H7 (cell line): ENCODE measurements around the gene ATF6. TPM values are rescaled to one million over a fixed set of nuclear protein-coding genes. Genes with fewer than 3 reads are reported as not detected.

Experiments used
- DNase-seq: peaks from one replicate; pipeline ENCODE4 v3.0.0; 2012
- H3K27me3 ChIP-seq: 2 replicates; pipeline ENCODE4 v1.6.0; 2011; ENCODE audit warnings: mild to moderate bottlenecking, low read length; ENCODE audit not compliant: control insufficient read depth, insufficient read depth
- H3K36me3 ChIP-seq: replicated peaks from 2 replicates; pipeline ENCODE4 v1.5.1; 2011; ENCODE audit warnings: low read length; ENCODE audit not compliant: control insufficient read depth, insufficient read depth
- H3K4me3 ChIP-seq: 2 replicates; pipeline ENCODE4 v1.5.1; 2011; ENCODE audit warnings: low read depth, mild to moderate bottlenecking, control low read depth, low read length, moderate library complexity; ENCODE audit not compliant: insufficient read depth
- total RNA-seq: library from RNA; depleted of rRNA; stranded (reverse); fragments of >200 nt; shearing (Covaris generic); gene quantifications from 2 replicates; pipeline ENCODE4 v1.2.3, GENCODE V29; 2014

Gene ATF6
- total RNA-seq, 1 experiment from 2014 or later, result 13.4 TPM

GRCh38 chr1:161948435-161948834 is 182.3 kb downstream of the ATF6 start:
- Histone ChIP-seq H3K36me3 (no peaks in the 10 kb centered on the region), H3K4me3 (no peak overlapping the region), H3K27me3 (no peaks in the 10 kb centered on the region)
- DNase-seq, result no peak

DNA sequence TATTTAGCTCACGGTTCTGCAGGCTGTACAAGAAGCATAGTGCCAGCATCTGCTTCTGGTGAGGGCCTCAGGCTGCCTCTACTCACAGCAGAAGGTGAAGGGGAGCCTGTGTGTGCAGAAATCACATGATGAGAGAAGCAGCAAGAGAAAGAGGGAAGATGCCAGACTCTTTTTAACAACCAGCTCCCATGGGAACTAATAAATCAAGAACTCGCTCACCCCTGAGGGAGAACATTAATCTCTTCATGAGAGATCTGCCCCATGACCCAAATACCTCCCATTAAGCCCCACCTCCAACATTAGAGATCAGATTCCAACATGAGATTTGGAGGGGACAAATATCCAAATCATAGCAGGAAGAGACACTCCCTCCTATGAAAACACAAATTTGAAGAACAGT is 183.4 kb downstream of the ATF6 start:
- Histone ChIP-seq H3K4me3 (no peak overlapping the region), H3K27me3 (no peaks in the 10 kb centered on the region), H3K36me3 (no peaks in the 10 kb centered on the region)
- no peak for DNase-seq

GRCh38 chr1:161950377-161950776 is 184.3 kb downstream of the ATF6 start:
- DNase-seq, result no peak
- Histone ChIP-seq H3K27me3 (no peaks in the 10 kb centered on the region), H3K4me3 (no peak overlapping the region), H3K36me3 (no peaks in the 10 kb centered on the region)

DNA sequence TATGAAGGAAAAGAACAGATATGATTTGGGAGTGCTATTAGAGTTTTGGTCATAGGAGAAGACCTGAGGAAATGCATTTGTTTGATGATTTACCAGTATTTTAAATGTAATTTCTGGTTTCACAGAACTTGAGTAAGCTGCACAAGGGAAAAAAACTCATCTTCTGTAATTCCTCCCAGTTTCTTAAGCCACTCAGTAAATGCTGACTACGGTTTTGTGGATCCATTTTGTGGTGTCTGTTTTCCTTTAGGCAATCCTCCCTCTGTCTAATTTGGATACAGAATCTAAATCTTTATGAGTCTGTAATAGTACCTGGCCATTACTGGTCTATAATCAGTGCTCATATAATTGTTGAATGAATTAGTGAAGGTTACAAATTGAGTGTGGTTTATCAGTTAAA is 185.5 kb downstream of the ATF6 start:
- Histone ChIP-seq H3K4me3 (no peak overlapping the region), H3K36me3 (no peaks in the 10 kb centered on the region), H3K27me3 (no peaks in the 10 kb centered on the region)
- DNase-seq, result no peak

- H3K27me3 ChIP-seq, result no peaks in the 10 kb centered on the region
- DNase-seq, result no peak
- H3K4me3 ChIP-seq, result no peak overlapping the region
- no peaks in the 10 kb centered on the region for H3K36me3 ChIP-seq
These were observed 186.6 kb downstream of the ATF6 start for GRCh38 chr1:161952607-161953172.

DNA sequence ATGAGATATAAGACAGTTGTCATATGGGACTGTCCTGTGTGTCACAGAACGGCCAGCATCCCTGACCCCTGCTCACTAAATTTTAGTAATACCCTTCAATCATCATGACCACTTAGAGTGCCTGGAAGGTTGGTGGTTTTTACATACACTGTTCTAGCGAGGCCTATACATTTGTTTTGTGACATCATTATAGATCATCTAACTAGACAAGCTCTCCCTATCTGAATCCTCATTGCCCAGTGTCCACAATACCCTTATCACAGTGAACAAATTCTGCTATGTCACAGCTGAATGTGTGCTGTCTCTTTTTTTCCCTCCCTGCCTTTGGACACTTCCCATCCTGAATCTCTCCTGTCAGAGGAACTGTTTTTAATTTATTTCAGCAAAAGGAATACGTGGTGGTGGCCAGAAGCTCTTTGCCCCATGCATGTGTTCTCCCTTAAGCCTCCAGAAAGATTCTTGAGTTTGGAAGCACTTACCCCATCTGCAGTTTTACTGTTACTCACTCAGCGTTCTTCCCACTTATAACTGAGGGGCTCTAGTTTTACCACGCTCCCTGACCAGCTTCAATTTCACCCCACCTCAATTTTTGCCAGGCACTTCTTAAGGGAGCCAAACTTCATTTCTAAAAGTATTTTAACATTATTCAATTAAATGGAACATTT is 187.3 kb downstream of the ATF6 start:
- DNase-seq, result no peak
- Histone ChIP-seq H3K4me3 (no peak overlapping the region), H3K27me3 (no peaks in the 10 kb centered on the region), H3K36me3 (no peaks in the 10 kb centered on the region)

- no peak for DNase-seq
- Histone ChIP-seq H3K36me3 (no peaks in the 10 kb centered on the region), H3K4me3 (no peak overlapping the region), H3K27me3 (no peaks in the 10 kb centered on the region)
These were observed 187.9 kb downstream of the ATF6 start for GRCh38 chr1:161954050-161954449.

DNA sequence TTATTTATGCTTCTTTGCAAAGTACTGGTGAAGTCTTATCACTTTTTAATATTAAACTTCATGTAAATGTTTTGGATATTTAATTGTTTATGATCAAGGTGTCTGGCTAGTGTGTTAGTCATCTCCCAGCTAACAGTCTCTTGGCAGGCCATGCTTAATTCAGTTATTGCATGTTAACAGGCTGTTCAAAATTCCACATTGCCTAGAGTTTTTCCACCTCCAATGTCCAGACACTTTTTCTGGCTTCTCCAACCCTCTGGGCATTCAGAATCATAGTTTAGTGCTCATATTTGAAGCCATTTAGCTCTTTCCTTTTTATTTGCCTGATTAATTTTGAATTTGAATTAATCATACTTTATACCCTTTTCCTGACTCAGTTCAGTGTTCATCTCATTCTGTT is 188.3 kb downstream of the ATF6 start:
- no peak overlapping the region for H3K4me3 ChIP-seq
- no peak for DNase-seq

DNA sequence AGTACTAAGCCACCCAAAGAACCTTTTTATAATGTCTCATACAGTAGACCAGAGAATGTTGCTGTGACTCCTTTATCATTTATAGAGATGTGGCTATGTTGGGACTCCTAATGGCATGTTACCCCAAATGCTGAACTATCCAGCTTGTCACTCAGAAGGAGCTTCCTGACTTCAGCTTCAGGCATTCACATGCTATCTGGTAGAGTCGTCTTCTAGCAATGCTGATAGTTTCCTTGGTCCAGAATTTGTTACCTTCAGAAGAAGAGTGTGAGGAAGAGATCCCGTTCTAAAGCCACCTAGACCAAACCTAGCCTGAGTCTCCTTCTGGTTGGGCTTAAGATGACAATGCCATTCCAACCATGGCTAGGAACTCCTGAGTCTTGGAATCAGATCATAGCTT is 189.5 kb downstream of the ATF6 start:
- H3K4me3 ChIP-seq, result no peak overlapping the region
- DNase-seq, result no peak
- no peaks in the 10 kb centered on the region for H3K36me3 ChIP-seq
- H3K27me3 ChIP-seq, result no peaks in the 10 kb centered on the region

More for the DNA sequence above, 188.3 kb downstream of the ATF6 start:
- H3K36me3 ChIP-seq, result no peaks in the 10 kb centered on the region
- H3K27me3 ChIP-seq, result no peaks in the 10 kb centered on the region

DNA sequence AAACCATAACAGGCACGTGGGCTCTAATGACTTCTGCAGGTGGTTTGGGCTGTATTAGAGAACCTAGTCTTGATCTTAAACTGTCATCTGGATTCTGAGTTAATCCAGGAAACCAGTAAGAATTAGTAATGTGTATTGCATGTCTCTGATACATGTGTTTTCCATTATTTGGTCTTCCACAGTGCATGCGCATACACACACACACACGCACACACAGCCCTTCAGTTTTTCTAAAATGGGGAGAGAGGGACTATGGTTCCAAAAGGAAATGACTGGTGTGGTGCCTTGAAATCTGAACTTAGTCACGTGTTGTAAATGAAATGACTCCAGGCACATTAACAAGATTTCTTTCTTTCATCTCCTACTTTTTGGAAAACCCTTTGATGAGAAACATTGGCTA is 190.0 kb downstream of the ATF6 start:
- H3K27me3 ChIP-seq, result no peaks in the 10 kb centered on the region
- no peak overlapping the region for H3K4me3 ChIP-seq
- no peak for DNase-seq
- H3K36me3 ChIP-seq, result no peaks in the 10 kb centered on the region

DNA sequence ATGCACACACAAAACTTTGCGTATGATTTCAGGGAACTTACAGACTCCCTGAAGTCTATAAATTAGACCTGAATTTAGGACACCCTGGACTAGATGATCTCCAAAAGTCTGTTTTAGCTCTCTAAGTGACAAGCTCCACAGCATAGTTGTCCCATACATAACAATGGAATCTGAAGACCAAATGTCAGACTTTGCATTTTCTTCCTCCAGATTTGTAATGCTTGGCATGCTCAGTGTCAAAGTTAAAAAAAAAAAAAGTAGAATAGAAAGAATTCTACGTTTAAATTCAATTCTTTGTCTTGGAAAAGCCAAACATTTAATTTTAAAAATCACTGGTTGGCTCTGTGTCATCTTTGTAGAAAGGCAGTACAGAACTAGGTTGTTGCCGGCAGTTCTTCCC is 190.8 kb downstream of the ATF6 start:
- Histone ChIP-seq H3K27me3 (no peaks in the 10 kb centered on the region), H3K36me3 (no peaks in the 10 kb centered on the region), H3K4me3 (no peak overlapping the region)
- no peak for DNase-seq

- Histone ChIP-seq H3K4me3 (no peak overlapping the region), H3K36me3 (no peaks in the 10 kb centered on the region), H3K27me3 (no peaks in the 10 kb centered on the region)
- DNase-seq, result no peak
These were observed 192.3 kb downstream of the ATF6 start for GRCh38 chr1:161958425-161958824.

DNA sequence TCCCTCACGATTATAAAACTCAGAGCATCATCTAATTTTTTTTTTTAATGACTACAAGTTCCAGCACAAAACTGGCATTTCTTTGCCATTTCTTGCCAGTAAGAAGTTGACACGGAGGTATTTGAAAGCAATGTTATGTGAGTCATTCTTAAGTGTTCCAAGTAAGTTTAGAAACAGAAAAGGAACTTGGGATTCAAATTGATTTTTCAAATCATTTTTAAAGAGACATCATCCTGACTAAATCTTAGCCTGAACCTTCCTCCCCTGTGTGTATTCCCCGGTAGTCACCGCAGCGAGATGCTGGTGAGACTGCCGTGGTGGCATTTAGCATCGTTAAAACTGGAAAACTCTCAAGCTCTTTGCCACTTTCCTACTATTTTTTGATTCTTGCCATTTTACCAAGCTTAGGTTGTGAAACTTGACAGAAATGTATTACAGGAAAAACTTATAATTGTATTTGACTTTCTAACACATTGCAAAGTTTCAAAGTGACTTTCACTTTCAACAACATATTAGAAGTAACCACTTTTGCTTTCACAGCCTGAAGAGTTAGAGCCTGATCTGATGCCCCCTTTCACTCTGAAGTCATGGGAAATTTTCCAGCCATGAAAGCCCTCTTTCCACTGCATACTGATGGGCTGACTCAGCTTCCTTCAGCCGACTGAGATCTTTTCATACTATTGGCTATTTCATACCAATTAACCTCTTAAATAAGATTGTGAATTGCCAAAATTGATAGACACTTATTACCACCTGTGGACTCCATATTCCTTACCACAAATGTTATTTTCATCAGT is 196.2 kb downstream of the ATF6 start:
- no peaks in the 10 kb centered on the region for H3K36me3 ChIP-seq
- no peak overlapping the region for H3K4me3 ChIP-seq
- DNase-seq, result no peak
- no peaks in the 10 kb centered on the region for H3K27me3 ChIP-seq

GRCh38 chr1:161966067-161966466 is 199.9 kb downstream of the ATF6 start:
- no peak for DNase-seq
- H3K27me3 ChIP-seq, result no peaks in the 10 kb centered on the region
- H3K36me3 ChIP-seq, result no peaks in the 10 kb centered on the region
- H3K4me3 ChIP-seq, result no peak overlapping the region

DNA sequence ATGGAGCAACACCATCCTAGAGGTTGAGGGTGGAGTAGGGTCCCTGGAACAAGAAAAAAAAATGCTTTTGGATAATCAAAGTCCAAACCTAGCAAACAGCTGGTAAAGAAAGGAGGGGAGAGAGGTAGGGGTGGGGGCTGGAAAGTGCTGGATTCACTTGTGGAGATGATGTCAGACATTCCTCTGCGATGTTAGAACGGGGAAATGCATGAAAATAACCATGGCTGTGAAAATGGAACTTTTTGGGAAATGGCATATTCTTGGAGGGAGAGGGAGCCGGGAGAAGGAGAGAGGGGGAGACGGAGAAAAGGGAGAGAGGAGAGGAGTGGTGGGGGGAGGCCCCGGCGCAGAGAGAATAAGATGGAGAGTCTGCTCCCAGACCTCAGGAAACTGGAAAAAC is 203.9 kb downstream of the ATF6 start:
- no peaks in the 10 kb centered on the region for H3K36me3 ChIP-seq
- H3K27me3 ChIP-seq, result no peaks in the 10 kb centered on the region
- no peak overlapping the region for H3K4me3 ChIP-seq
- no peak for DNase-seq
